HG02973 (cell line): ENCODE data around the gene TMEM192.
"Not testable (repeated sequence)": the region's sequence is repeated elsewhere in the genome, so short reads cannot be mapped to it uniquely, and the experiment has no call there.

Source experiments
- ATAC-seq: cut with Tn5 transposase; IDR thresholded peaks from one replicate; pipeline ENCODE4 v1.9.1; 2021; ENCODE audit warnings: moderate library complexity; ENCODE audit not compliant: unreplicated experiment

The TMEM192 gene

DNA sequence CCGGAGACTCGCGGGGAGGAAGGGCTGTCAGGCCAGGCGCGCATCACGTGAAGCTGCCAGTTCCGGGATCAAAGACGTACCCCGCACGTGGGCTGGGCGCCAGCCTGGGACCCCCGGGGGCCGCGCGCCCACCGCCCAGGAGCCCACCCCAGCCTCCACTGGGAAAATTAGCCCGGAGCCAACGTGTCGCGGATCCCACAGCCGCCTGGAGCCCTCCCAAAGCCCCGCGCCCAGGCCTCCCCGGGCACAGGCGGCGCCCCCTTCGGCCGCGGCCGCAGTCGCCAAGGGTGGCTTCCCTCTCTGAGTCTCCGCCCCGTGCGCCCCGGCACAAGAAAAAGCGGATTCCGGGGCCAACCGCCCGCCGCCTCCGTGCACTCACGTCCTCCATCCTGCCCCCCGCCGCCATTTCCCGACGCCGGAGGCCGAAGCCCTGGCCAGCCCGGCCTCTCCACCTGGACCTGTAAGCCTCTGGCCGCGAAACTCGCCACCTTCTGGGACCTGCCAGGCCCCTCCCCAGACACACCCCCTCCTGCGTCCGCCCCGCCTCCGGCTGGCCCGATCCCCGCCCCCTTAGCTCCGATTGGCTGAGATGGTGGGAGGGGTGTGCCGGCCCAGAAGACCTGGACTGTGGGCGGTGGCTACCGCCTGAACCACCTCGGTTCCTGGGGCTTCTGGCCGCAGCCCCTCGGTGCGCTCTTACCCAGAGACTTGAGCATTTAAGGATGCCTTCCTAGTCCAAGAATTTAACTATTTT lies at the start of gene TMEM192:
Gene TMEM192, minus strand, starts transcription at position 493 of the 754 bp plus-strand sequence. Its CDS starts 87 bp downstream, at position 406.
- ATAC-seq = peak; percentile 98

DNA sequence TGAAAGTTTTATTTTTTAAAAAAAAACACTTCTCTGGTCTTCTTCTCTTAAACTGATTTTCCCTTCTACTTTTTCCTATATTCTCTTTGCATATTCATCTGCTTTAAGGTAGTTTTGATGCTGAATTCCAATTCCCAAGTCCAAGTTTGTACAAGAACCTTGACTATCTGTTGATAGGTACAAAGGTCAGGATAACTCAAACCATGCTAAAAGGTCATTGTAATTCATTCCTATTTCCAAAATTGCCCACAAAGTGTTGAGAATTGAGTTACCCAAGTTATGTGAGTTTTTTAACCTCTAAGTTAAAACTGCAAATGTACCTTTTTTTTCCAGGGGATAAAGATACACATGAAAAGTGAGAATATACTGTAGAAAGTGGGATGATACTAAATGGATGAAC lies 46.1 kb upstream of the TMEM192 start:
- no peak for ATAC-seq

DNA sequence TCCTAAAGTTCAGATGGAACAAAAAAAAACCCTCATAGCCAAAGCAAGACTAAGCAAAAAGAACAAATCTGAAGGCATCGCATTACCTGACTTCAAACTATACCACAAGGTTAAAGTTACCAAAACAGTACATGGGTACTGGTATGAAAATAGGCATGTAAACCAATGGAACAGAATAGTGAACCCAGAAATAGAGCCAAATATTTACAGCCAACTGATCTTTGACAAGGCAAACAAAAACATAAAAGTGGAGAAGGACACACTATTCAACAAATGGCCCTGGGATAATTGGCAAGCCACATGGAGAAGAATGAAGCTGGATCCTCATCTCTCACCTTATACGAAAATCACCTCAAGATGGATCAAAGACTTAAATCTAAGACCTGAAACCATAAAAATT lies 44.2 kb upstream of the TMEM192 start:
- no peak for ATAC-seq

DNA sequence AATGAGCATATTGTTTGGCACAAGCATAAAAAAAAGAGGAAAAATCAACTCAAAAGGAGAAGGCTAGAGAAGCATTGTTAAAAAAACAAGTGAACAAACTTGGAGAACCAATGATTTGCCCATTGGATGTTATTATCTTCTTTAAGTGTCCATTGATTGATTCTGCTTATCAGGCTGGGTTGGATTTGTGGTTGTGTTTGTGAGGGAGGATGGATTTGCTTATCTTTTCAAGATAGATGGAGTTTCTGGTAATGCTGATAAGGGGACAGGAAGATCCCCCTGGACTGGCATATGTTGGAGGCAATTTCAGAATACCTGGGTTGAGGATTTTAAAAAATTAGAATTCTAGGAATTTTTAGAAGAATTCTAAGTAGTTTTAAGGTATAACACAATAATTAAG lies 41.8 kb upstream of the TMEM192 start:
- ATAC-seq = no peak

DNA sequence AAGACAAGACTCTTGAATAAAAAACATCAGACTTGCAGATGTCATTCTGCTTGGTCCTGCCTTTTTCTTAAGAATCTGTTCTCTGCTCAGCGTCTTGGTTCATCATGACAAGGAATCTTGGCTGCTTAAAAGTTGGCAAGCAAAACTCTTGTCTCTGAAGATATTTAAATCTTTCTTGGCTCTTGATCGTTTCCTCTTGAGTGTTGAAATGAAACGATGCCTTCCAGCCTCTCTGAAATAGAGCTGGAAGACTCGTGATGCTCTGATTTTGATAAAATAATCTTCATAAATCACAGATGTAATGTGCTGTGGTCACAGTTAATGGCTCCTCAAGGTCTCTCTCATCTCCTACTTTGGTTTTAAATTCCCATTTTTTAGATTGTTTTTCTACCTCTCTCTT lies 39.9 kb upstream of the TMEM192 start:
- ATAC-seq = no peak

DNA sequence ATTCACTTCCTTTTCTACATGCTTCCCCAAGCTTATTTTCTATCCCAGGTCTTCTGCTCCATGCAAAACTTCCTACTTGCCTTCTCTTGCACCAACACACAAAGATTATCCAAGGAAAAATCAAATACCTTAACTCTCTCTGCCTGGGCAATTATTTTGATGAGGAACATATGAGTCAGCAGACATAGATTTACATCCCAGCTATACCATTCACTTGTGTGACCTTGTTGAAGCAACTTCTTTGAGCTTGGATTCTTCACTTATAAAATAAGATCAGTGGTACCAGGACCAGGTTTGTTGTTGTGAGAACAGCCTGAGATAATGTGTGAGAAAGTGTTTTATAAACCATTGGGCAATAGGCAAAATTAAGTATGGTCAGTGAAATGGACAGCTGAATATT lies 39.1 kb upstream of the TMEM192 start:
- ATAC-seq = no peak

DNA sequence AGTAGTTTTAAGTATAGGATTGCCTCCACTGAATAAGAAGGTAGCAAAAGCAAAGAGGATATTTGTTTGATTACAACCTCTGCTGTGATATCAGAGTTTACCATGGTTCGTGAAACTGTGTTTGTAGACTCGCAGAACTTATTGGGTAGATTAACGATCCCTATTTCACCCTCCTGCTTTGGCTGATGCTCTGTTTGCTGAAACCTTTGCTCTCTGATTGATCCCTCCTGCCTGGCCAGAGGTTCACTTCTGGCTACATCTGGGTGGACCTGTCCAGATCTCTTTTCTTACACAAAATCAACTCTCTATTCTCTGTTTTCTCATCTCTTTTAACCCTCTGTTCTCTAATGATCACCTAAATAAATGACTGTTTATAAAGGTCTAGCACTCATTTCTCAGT lies 37.9 kb upstream of the TMEM192 start:
- ATAC-seq = no peak

DNA sequence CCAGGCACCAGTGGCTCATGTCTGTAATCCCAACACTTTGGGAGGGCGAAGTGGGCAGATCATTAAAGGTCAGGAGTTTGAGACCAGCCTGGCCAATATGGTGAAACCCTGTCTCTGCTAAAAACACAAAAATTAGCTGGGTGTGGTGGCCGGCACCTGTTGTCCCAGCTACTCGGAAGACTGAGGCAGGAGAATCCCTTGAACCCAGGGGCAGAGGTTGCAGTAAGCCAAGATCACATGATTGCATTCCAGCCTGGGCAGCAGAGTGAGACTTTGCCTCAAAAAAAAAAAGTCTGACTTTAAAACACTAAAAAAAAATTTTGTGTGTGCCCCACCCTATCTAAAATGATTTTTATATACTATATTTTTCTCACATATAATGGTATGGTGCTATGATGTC lies 26.2 kb upstream of the TMEM192 start:
- ATAC-seq = no peak

DNA sequence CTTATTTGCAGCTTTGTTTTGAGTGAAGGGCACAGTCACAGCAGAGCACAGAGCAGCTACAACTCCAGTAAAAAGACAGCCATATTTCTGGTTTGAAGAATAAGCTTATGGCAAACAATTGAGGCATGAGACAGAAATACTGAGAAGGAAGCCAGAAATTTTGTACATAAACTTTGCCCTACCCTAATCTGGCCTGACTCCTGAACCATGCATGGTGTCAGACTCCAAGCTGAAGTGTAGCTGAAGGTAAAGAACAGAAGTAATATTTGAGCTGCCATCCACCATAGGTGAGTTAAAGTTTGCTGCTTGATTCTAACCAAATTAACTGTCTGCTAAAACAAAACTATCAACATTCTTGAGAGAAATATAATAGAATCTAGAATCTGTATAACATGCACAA lies 24.5 kb upstream of the TMEM192 start:
- ATAC-seq = no peak

DNA sequence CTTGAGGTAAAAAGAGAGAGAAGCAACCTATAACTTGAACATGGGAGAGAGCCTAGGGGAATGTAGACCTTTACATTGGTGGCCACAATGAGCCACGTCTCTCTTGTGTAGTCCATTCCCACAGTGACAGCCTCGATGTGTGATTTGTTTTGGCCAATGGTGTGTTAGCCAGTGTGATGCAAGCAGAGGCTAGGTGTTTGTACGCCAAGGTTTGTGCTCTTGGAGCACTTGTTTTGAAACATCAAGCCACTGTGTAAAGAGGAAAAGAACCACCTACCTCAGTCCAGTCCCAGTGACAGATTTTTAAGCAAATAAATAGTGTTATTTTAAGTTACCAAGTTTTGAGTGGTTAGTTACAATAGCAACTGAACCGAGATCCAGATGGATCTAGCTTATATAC lies 23.9 kb upstream of the TMEM192 start:
- no peak for ATAC-seq

DNA sequence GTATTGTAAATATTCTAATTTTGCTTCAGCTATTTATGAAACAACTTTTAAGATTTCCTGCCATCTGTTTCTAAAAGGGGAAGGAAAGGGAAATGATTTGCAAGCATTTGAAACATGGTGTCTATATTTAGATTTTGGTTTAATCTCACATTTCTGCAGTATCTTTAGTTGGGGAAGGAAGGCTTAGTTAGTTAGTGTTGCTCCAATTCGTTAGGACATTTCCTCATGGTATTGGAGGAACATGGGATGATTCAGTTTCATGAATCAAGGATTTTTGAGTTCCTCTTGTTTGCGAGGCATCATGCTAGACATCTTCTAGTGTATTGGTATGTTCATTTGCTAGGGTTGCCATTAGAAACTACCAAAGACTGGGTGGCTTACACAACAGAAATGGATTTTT lies 20.5 kb upstream of the TMEM192 start:
- no peak for ATAC-seq

DNA sequence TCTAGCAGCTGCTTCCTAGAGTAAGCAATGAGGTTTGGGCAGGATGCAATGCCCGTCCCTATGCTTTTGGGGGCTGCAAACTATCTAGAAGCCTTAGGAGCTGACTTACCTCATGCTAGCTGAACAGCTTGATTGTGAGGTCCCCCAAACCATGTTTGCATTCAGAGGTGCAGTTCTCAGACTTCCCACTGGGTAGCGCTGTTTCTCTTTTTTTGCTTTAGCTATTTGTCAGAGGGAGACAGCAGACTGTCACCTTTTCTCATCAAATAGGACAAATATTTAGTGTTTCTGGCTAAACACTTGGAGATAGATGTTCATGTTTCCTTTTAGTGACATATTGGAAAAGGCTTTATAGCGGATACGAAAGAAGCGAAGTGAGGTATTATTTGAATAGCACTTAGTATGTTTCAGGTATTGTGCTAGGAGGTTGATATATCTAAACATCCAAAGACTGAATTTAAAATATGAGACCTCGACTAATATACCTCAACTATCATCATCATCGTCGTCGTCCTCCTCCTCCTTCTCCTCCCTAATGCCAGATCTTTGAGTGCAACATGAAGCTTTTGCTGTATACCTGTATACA lies 18.7 kb upstream of the TMEM192 start:
- ATAC-seq = peak; percentile 79

DNA sequence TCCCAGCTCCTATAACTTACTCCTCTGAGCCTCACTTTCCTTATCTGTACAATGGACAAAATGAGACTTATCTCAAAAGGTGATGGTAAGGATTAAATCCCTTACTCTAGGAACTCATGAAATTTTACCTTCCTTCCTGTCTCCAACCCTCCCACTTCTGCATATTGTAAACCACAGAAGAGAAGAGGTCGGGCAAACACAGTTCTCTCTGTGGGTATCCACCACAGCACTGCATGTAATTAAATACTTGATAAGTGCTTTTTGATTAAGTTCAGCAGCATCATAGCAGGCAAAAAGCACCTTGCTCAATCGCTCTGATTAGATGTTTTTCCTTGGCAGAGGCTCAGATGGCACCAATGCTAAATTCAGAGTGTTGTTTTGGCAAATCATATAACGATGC lies 17.3 kb upstream of the TMEM192 start:
- ATAC-seq = no peak

DNA sequence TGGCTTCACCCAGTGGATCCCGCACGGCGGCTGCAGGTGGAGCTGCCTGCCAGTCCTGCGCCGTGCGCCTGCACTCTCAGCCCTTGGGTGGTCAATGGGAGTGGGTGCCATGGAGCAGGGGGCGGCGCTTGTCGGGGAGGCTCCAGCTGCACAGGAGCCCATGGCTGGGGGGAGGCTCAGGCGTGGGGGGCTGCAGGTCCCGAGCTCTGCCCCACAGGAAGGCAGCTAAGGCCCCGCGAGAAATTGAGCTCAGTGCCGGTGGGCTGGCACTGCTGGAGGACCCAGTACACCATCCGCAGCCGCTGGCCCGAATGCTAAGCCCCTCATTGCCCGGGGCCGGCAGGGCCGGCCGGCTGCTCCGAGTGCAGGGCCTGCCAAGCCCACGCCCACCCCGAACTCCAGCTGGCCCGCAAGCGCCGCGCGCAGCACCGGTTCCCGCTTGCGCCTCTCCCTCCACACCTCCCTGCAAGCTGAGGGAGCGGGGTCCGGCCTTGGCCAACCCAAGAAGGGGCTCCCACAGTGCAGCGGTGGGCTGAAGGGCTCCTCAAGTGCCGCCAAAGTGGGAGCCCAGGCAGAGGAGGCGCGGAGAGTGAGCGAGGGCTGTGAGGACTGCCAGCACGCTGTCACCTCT lies 13.3 kb upstream of the TMEM192 start:
- not testable (repeated sequence) for ATAC-seq

DNA sequence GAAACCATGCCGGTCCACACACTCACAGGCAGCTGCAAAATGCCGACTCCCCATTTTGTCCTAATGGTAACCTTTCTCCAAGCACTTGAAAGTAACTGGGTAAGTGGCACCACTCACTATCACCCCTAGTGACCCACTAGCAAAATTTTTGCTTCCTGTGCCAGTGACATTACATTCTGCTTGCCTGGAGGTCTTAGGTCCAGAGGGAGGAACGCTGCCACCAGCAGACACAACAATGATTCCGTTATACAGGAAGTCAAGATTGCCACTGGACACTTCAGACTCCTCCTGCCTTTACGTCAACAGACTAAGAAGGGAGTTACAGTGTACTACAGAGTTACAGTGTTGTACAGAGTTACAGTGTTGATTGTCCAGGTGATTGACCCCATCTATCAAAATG lies 11.8 kb upstream of the TMEM192 start:
- ATAC-seq = no peak

DNA sequence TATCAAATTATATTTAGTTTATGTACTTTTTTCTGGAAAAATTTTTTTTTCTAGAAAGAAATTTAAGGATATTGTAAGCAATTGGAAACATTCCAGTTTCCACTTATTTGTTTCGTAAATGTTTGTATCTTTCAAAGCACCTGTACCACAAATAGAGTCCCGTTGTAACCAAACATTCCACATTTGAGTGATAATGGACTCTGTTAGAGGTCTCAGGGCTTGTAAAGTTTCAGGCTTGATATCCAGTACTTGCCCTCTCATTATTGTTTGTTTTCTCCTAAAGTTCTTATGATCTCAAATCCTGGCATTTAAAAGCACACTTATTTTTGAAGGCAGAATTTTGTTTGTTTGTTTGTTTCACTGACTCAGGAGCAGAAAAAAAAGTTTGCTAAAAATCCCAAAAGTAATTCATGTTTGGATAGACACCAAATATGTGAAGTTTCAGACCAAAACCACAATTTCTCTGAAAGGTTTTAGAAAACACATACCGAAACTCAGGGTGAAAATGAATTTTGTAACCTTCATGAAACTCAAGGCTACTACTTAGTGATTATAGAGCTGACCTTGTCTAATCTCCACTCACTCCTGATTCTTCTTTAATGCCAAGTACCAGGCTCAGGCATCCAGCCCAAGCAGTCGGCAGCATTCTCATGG lies 5.7 kb upstream of the TMEM192 start:
- peak; percentile 93 for ATAC-seq

DNA sequence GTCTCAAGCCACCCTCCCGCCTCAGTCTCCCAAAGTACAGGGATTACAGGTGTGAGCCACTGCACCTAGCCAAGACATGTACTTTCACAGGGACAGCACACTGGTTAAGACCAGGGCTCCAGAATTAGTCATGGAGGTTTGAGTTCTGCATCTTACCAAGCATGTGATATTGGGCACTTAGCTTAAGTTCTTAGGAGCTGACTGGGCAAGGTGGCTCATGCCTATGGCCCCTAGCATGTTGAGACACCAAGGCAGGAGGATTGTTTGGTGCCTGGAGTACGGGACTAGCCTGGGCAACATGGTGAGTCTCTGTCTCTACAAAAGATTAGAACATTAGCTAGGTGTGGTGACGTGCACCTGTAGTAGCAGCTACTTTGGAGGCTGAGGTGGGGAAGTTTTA lies 2.6 kb upstream of the TMEM192 start:
- ATAC-seq = no peak

DNA sequence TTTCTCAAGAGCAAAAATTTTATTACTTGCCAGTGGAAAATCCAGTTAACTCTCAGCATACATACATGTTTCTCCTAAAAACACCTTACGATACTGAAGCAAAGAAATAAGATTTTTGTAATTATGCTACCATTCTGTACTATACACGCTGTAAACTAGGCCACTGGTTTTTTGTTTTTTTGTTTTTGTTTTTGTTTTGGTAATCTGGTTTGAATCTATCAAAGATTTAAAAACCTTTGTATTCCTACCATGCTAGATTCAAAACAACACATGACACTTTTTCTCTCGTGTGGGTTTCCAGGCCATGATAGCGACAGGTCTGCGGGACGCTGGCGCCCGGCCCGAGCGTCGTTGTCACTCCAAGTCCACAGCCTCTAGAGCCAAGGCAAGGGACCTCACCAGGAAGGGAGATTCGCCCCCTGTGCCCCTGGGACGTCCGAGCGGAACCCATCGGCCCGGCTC lies 723 bp downstream of the TMEM192 start:
- no peak for ATAC-seq

DNA sequence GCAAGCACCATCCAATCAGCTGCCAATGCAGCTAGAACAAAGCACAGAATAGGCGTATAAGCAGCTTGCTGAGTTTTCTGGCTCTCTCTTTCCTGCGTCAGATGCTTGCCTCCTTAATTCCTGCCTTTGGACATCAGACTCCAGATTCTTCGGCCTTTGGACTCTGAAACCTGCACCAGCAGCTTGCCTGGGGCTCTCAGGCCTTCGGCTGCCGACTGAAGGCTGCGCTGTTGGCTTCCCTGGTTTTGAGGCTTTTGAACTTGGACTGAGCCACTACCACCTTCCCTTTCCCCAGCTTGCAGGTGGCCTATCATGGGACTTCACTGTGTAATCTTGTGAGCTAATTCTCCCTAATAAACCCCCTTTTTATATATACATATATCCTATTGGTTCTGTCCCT lies 6.1 kb downstream of the TMEM192 start:
- no peak for ATAC-seq

DNA sequence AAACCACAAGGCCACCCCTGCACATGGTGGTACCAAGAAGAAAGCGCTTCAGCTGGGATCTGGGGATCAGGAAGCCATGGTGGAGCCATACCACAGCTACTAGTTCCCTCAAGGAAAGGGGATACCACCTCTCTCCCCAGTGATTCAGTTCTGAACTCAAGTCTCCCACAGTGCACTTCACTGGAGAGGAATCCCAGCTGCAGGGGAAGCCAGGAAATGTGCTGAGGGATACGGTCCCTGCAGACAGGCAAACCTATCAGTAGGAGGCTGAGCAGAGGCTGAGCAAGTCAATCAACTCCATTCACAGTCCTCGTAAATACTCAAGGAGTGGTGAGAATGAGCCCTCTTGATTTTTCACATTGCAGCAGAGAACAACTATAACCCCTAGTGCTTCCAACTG lies 11.0 kb downstream of the TMEM192 start:
- no peak for ATAC-seq

DNA sequence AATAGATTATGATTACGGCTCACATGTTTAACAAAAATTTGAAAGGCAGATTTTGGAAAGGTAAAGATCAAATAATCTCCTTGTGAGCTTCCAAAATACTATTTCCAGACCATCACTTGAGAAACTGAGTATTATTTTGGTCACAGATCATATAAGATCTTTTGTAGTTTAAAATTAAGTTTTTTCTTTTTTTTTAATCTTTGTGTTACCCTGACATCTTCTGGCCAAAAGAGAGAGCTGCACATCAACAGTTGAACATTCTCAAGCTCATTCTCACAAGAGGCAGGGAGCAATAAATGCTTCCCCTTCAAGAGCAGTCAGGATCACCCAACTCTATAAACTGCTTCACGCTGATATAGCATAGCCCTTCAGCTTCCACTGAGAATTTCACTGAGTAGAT lies 15.9 kb downstream of the TMEM192 start:
- no peak for ATAC-seq

DNA sequence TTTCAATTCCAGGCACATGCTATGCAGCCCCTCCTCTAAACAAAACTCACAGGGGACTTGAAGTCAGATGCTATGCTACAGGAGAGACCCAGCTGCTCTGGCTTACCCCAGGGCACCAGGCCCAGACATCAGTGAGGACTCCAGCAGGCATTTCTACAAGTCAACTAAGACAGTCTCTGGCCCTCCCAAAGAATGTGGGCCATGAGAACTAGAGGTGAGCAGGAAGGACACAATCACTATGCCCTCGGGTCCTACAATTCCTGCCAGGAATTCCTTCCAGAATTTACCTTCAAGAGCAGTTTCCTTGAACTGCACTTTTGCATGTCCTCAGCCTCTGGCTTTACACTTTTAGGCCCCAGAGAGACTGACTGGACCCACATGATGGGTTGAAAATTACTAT lies 17.4 kb downstream of the TMEM192 start:
- ATAC-seq = no peak
